GM12875 (cell line): ENCODE measurements around the gene QSER1.
A peak's percentile ranks its signal among the peaks of the same experiment; 100 is the strongest.

Experiments used
- H3K4me3 ChIP-seq: one replicate; pipeline ENCODE4 v1.5.1; 2011; ENCODE audit warnings: low read depth, low read length, control low read depth
- TF ChIP-seq, protein P1 (sequence below): IDR thresholded peaks from 2 replicates; pipeline ENCODE4 v1.5.1; 2011; ENCODE audit warnings: low read depth, mild to moderate bottlenecking, control low read depth, inconsistent platforms, low read length, moderate library complexity, borderline replicate concordance; ENCODE audit not compliant: insufficient read depth

Gene QSER1

GRCh38 chr11:32892355-32893092, at the start of gene QSER1:
Gene QSER1 (plus strand): TSS chr11:32892811. CDS start chr11:32893126, 315 bp downstream.
- H3K4me3 ChIP-seq = peak within 1 kb of the TSS; percentile 93
- TF ChIP-seq, protein P1, sequence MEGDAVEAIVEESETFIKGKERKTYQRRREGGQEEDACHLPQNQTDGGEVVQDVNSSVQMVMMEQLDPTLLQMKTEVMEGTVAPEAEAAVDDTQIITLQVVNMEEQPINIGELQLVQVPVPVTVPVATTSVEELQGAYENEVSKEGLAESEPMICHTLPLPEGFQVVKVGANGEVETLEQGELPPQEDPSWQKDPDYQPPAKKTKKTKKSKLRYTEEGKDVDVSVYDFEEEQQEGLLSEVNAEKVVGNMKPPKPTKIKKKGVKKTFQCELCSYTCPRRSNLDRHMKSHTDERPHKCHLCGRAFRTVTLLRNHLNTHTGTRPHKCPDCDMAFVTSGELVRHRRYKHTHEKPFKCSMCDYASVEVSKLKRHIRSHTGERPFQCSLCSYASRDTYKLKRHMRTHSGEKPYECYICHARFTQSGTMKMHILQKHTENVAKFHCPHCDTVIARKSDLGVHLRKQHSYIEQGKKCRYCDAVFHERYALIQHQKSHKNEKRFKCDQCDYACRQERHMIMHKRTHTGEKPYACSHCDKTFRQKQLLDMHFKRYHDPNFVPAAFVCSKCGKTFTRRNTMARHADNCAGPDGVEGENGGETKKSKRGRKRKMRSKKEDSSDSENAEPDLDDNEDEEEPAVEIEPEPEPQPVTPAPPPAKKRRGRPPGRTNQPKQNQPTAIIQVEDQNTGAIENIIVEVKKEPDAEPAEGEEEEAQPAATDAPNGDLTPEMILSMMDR = no peak

DNA sequence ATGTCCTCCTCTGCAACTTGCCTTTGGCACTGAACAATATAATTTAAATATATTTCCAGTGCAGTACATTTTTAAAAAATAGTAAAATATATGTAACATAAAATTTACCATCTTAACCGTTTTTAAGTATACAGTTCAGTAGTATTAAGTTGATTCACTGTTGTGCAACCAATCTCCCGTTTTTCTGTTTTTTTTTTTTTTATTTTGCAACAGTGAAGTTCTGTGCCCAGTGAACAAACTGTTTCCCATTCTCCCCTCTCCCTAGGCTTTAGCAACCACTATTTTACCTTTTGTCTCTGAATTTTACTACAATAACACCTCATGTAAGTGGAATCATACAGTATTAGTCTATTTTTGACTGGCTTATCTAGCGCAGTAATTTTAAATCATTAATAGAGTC, 49.1 kb upstream of the QSER1 start:
- TF ChIP-seq, protein P1 = no peak
- no peak overlapping the region for H3K4me3 ChIP-seq

- no peak overlapping the region for H3K4me3 ChIP-seq
- TF ChIP-seq, protein P1 = no peak
These were observed 45.1 kb upstream of the QSER1 start for GRCh38 chr11:32847511-32847910.

DNA sequence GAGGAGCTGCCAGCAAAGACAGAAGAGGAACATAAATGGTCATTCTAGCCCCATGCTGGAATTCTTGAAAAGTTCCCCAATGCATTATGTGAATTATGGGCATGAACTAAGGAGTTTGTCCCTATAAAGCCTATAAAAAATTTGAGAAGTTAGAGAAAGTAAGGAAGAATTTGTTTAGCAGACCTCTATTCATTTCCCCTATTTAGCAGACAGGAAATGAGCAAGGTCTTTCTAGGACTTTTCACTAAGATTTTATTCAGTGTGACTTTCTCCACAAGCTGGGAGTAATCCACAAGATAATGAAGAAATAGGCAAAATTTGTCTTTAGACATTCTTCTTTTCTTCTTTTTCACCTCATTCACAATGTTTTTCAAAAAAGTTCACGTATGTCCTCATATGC, 42.9 kb upstream of the QSER1 start:
- H3K4me3 ChIP-seq = no peak overlapping the region
- TF ChIP-seq, protein P1 = no peak

- TF ChIP-seq, protein P1 = no peak
These were observed 41.4 kb upstream of the QSER1 start for GRCh38 chr11:32851251-32851650.

DNA sequence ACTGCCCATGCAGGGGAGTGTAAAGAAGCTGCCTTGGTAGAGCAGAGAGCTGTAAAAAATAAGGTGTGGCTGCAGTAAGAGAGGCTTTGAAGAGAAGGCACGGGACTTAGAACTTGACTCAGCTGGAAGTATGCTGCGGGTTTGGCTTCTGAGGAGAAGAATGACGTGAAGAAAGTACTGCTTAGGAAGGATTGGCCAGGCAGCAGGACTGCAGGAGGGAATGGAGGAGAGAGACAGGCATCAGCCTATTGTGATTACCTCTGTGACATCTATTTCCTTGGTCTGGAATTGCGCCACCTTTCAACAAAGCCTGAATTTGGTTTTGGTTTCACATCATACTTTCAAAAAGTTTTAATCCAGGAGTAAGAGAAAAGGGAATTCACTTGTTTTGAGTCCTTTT, 40.4 kb upstream of the QSER1 start:
- TF ChIP-seq, protein P1 = no peak
- no peak overlapping the region for H3K4me3 ChIP-seq

More at GRCh38 chr11:32851251-32851650, 41.4 kb upstream of the QSER1 start:
- no peak overlapping the region for H3K4me3 ChIP-seq

GRCh38 chr11:32855601-32856000, 37.0 kb upstream of the QSER1 start:
- TF ChIP-seq, protein P1 = no peak
- H3K4me3 ChIP-seq = no peak overlapping the region
